OCI-M2 (cell line): ENCODE data around the gene CYP27C1.

ENCODE experiments used
- DNase-seq: peaks from one replicate; lab custom pipeline; 2025; ENCODE audit not compliant: unreplicated experiment; lab: John Stamatoyannopoulos, UW

Gene CYP27C1

DNA sequence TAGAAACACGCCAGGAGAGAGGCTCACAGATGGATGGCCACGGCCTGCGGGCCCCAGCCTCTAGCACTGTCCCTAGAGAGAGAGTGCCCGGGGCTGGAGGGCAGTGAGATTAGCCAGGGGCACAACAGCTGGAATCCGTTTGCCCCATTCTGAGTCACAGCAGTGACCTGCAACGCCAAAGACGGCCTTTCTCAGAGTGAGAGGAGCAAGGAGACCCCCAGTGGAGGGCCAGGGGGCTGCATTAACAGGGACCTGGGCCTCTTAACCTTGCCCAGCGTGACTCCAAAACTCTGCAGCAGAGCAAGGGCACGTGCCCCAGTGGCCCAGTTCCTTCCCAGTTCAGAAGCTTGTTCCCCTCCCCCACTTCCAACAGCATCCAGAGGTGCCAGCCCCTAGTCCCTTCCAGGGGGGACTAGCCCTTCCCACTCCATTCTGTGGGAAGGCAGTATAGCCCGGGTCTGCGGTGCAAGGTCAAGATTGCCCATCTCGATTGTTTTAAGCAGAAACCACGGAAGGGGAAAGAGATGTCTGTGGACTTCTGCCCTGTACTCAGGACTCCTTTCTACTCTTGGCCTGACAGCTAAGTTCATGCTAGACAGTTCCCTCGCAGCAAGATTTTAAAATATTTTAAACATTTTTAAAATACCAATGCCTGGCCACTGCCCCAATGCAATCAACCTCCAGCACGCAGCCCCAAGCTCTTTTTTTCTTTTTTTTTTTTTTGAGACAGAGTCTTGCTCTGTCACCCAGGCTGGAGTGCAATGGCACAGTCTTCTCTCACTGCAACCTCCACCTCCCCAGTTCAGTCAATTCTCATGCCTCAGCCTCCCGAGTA, 62.2 kb downstream of the CYP27C1 start:
- no peak for DNase-seq

DNA sequence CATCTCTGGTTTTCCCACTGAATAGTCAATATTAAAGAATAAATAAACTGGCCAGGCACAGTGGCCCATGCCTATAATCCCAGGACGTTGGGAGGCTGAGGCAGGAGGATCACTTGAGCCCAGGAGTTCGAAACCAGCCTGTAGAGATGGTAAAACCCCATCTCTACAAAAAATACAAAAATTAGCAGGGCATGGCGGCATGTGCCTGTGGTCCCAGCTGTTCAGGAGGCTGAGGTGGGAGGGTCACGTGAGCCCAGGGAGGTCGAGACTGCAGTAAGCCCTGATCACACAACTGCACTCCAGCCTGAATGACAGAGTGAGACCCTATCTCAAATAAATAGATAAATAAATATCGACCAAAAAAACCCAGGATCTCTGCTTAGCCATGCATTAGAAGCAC, 63.0 kb downstream of the CYP27C1 start:
- DNase-seq: no peak

DNA sequence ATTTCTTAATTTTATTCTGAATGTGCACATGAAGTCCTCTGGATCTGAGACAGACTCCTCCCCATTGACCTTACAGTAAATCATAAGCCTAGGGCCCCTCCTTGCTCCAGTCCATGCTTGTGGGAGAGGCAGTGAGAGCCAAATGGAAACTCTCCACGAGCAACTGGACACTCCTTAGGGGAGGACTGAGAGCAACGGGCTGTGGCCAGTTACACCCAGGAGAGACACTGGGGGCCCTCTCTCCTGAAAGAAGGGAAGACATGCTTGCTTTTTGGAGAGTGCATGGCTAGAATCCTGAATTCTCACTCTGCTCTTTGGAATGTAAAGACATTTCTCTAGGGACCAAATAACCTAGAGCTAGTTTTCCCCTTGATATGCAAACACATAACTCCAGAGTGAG, 64.2 kb downstream of the CYP27C1 start:
- no peak for DNase-seq

DNA sequence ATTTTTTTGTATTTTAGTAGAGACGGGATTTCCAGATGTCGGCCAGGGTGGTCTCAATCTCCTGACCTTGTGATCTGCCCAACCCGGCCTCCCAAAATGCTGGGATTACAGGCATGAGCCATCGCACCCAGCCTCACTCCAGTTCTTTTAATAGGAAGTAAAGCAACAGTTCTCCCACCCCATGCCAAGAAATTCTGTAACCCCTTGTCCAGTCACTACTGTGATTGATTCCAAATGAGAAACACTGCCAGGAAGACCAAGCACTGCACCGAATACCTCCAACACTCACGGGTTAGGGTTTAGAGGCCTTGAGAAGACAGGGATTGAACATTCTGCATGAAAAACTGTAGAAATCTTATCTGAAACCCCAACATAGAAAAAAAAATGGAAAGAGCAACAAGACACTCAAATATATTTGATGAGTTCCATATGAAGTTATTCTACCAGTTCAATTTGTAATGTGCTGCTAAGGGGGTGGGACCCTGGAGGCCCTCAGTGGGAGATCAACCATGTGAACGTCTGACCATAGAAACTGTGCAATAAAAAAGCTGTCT, 65.0 kb downstream of the CYP27C1 start:
- DNase-seq: no peak

DNA sequence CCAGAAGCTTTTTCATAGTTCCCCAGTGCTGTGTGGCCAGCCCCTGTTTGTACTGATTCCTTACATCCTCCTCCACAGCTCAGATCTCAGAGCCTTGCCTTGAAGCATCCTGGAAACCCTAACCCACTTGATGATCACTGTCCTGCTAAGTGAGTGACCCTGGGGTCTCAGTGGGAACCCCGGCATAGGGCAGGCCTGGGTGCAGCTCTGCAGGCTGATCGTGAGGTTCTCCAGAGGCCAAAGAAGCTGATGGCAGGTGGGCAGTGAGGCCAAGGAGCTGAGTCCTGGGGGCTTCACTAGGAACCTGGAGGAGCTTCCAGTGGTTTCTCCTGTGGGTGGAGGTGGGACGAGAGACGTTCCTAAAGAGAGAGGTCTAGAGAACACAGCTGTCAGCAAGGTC, 65.7 kb downstream of the CYP27C1 start:
- DNase-seq: no peak

DNA sequence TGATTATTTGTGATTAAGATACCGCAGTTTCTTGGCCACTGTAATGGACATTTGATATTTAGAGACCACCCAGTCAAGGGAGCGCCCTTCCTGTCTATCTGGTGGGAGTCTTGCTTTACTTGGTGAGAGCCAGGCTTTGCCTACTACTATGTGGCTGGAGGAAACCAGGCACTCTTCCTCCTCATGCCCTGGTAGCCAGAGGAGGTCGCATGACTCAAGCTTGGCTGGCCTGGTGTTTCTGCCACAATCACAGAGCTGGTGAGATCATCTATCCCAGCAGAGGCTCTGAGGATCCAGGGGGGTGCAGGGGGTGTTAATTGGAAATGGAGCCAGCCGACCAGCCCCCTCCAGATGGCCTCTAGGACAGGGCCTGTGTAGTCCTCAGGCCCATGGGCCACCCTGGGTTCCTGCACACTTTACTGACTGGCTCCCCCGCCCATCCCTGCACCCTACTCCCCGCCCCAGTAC, 66.4 kb downstream of the CYP27C1 start:
- no peak for DNase-seq

DNA sequence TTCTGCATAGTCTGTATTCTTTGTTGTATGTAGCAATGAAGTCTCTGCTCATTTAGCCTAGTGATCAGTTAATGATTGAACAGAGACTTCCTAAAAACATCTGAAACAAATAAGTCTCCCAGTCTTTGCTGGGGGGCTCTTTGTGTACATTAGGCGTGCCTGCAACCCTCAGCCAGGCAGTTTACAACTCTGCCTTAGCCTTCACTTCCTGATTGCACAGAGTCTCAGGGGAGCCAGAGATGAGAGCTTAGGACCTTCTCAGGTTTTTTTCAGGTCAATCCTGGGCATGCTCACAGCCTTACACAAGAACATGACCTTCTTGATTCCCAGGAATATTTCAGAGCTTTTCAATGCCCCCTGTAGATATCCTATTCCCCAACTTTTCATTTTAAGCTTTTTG, 69.1 kb downstream of the CYP27C1 start:
- DNase-seq: no peak

DNA sequence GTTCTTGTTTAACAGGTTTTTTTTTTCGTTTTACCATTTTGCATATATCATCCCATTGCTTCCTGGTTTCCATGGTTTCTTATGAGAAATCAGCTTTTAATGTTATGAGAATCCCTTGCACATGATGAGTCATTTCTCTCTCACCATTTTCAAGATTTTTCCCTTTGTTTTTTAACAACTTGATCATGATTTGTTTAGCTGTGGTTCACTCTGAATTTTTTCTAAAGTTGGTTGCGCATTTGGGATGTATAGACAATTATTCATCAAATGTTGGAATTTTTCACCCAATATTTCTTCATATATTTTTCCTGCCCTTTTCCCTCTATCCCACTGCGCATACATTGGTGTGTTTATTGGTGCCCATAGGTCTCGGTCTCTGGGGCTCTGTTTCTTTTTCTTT, 70.7 kb downstream of the CYP27C1 start:
- DNase-seq: no peak

DNA sequence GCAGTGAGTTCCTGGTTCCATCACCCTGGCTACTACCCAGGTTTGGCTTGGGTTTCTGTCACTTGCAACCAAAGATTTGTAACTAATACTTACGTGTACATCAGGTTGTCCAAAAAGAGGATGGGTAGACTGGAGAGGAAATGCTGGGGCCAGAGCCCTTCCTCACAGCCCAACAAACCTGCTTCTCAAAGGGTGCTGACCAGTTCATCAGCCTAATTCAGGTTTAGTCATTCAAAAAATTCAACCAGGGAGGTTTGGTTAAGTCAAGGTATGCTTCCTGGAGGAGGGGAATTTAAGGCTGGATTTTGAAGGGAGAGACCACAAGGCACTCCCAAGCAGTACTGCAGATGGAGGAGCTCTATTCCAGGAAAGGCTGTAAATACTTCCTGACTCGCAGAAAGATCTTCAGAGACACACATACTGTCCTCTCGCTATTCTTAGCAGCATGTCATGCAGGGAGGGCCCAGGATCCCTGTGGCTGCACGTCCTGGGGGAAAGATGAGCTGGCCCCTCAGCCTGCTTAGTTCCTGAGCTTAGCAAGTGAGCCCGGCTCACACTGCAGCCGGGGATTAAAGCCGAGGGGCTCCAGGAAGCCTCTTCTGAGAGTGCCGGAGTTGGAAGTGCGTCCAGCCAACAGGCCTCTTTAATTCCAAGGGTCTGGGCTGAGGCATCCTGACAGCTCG, 73.1 kb downstream of the CYP27C1 start:
- no peak for DNase-seq

DNA sequence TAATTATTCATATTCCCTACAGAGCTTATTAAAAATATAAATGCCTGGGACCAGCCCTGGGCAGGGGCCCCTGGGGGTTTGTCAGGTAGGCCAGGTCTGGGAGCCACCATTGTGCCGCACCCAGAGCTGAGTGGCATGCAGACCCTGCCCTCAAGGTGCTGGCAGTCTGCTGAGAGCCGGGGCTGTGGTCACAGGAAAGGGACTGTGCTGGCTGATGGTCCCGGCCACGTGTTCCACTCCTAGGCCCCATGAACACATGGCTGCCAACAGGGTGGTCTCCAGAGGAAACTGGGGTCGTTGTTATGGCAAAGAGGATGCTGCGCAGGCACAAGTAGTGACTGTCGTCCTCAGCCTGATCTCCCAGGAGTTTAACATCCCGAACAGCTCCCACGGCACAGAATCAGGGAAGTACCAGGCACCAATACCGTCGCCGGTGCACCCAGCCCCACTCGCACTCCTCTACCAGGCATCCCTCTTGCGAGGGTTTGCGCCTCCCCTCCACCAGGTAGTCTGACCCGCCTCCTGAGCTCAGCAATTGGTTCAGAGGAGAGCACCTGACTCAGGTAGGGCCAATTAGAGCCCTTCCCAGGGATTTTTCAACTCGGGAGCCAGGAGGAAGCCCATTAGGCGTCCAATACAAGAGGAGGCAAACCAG, 73.9 kb downstream of the CYP27C1 start:
- DNase-seq: no peak

DNA sequence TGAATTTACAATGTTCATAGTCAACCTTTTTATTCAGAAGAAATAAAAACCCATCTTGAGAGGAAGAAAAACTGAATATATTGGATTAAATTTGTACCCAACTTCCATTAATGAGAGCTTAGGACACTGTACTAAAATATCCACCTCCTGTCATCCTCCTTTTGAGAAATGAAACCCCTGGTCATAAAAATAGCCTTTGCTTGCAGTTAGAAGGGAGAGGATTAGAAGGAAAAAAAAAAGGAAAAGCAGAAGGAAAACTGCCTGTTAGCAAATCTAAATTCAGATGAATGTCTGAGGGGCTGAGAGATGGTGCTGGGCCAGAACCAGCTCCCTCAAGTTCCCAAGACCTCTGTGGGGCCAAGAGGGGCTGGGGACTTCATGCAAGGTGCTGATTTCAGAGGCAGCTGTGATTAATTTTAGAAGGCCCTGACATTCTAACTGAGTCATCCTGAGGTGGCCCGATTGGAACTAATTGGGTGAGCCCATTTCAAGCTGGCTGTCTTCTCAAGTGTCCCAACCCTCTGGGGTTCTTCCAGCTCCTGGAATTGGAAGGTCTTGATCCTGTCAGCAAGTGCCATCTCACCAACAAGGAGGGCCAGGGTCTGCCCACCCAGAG, 74.7 kb downstream of the CYP27C1 start:
- DNase-seq: no peak

DNA sequence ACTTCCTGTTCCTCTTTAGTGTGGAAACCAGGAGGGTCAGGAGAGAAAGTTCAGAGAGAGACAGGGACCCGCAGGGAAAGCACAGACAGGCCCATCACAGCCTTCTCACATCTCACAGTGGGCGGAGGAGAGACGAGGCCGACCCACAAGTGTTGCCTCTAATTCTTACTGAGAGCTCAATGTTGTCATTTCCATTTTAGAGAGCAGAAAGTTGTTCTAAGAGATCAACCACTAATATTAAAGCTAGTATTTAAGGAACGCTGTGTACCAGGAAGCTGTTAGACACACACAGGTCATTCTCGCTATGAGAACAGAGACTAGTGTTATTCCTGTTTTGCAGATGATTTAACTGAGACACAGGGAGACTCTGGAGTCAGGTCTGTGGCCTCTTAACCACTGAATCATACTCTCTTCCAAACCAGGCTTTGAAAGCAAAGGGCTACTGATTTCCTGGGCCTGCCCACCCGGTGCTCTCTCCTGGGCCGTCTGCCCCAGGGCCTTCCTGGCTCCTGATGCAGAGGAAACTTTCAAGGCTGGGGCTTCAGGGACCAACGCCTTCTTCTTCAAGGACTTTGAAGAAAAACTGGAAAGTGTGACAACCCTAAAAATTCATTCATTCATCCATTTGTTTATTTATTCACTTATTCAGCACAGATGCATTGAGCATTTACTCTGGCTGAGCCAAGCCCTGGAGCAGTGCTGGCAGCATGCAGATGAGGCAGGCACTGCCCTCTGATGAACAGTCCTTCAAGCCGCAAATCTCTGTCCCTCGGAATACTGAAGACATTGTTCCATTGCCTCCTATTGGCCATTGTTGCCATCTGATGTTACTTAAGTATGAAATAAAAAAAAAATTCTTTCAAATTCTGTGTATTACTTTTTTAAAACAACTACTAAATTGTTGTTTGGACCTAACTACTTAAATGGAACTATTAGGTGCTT, 76.0 kb downstream of the CYP27C1 start:
- DNase-seq: no peak

DNA sequence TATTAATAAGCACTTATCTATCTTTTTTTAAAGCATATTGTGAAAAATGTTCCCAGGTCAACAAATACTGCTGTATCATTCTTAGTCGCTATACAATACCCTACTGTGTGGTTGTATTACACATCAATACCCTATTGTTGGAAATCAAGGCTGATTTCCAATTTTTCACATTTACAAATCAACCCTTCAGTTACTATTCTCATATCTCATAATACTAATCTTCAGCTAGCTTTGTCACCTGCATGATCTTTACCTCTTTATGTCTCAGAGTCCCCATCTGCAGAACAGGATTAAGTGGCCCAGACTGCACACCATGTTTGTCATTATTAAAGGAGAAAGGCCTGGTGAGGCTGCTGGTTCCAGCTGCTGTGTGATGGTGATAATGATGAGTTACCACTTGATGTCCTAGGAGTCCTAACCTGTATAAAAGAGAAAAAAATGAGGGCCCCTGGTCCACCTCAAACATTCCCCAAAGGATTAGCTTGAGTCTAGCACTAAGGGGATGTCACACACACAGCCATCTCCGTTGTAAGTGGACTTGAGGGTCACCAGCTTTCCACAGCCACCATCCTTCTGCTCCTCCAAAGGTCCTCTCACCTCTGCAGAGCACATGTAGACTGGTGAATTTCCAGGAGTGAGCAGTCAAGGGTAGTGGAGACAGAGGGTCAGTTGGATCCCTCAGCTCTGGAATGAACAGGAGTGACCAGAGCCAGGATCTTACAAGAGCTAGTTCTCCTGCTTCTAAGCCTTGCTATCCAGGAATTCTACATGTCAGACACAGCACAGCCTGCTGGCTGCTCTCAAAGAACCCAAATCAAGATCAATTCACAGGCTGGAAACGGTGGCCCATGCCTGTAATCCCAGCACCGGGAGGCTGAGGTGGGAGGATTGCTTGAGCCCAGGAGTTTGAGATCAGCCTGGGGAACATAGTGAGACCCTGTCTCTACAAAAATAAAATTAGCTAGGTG, 77.2 kb downstream of the CYP27C1 start:
- DNase-seq: no peak

DNA sequence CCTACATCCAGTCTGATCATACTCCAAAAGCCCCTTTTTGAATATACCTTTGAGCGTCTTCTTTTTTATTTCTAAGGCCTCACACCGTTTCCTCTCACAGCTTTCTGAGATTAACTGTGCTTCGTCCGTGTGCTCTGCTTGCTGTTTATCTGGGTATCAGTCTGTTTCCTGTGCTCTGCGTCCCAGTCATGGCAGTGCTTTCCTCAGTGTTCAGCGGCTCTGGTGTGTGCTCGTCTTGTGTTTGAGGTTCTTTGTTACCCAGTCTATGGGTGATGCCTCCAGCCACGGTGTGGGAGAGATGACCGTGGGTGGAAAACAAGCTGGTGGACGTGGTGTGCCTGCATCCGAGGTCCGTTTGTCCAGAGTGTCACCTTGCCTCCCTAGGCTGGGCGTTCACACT, 79.6 kb downstream of the CYP27C1 start:
- DNase-seq: no peak

DNA sequence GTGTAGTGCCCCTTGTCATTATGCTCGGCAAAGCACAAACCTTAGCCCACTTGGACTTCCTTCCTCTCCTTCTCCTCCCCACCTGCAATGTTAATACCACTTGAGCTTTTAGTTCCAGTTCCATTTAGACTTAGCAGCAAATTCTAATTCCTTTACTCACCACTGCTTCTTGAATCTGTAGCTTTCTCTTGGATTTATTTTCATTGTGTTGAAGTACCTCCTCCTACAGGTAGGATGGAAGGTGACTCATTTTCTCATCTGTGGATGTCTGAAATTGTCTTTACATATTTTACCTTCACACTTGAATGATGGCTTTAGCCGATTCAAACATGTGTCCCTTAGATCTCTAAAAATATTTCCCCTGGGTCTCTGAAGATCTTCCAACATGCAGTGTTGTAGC, 80.3 kb downstream of the CYP27C1 start:
- no peak for DNase-seq

DNA sequence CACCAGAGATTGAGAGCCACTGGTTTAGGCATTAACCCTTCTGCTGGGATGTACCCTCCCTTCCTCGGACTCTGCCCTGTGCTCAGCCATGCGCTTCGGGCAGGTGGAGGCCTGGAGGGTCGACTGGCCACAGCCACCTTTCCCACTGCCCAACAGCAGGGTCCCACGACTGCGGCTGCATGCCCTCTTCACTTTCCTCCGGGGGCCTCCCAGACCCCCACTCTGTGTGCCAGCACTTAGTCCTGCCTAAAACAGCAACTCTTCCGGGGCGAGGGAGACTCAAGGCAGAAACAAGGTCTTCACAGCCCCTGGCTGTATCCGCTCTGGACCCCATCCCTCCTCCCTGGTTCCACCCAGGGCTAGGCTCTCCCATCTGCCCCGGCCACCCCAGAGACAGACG, 81.8 kb downstream of the CYP27C1 start:
- no peak for DNase-seq

DNA sequence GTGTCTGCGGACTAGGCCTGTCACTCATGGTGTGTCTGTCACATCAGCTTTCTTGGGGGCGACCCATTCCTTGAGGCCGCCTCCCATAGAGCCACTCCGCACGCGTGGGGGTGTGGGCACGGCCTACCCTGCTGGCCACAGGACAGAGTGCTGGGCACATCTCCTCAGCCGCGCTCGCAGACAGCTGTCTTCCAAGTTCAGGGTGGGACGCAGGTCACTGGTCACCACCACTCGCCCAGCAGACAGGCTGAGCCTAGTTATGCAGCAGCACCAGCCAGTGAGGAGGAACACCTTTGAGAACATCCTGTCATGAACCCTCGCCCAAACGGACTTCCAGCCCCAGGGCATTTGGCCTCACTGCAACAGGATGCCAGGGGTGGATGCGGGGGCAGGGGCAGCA, 82.4 kb downstream of the CYP27C1 start:
- no peak for DNase-seq

DNA sequence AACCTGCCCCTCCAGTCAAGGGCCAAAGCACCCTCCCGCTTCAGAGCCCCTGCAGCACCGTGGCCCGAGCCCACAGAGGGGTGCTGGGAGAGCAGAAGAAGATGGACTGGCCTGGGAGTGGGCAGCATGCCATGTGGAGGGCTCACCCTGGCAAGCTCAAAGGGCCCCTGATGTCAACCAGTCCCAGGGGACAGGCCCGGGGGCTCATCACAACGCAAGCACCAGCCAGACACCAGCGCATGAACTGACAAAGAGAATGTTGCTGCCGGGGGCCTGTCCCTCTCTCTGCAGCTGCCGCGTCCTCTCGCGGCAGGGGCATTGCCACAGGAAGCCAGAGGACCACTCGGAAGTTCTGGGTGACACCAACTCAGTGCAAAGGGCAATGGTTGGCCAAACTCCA, 82.9 kb downstream of the CYP27C1 start:
- no peak for DNase-seq
